CD14-positive monocyte (primary cell): Measurements from ENCODE around the gene ABL2. TPM values are rescaled to one million over a fixed set of nuclear protein-coding genes. Genes with fewer than 3 reads are reported as not detected.
A peak's percentile ranks its signal among the peaks of the same experiment; 100 is the strongest.

Source experiments
- DNase-seq, 3 donors: peaks; one replicate each; pipeline ENCODE4 v3.0.0-alpha.2; 2011 to 2022
- H2AFZ ChIP-seq: 2 replicates; pipeline ENCODE4 v1.6.0; 2012; ENCODE audit warnings: mild to moderate bottlenecking, low read depth, low read length, inconsistent platforms; ENCODE audit not compliant: insufficient read depth, poor library complexity, severe bottlenecking
- H3K27ac ChIP-seq, 2 donors: 1 replicate in 1 of 2; 2 replicates in 1 of 2; pipeline ENCODE4 v1.5.1; 2012 to 2013; ENCODE audit warnings: low read length in 2 of 2, control low read depth in 1 of 2, inconsistent platforms in 1 of 2, low read depth in 1 of 2, mild to moderate bottlenecking in 1 of 2
- H3K27me3 ChIP-seq, 2 donors: one replicate each; pipeline versions ENCODE4 v1.6.0 to v1.6.1; 2011 to 2013; ENCODE audit warnings: low read length in 2 of 2; ENCODE audit not compliant: control insufficient read depth in 2 of 2, insufficient read depth in 2 of 2
- H3K36me3 ChIP-seq, 2 donors: replicated peaks in 1 of 2; 1 replicate in 1 of 2; 2 replicates in 1 of 2; pipeline versions ENCODE4 v1.5.1 to v1.6.1; 2012 to 2013; ENCODE audit warnings: low read length in 2 of 2, control low read depth in 1 of 2, inconsistent platforms in 1 of 2, mild to moderate bottlenecking in 1 of 2; ENCODE audit not compliant: insufficient read depth in 2 of 2, control insufficient read depth in 1 of 2
- H3K4me1 ChIP-seq, 2 donors: 1 replicate in 1 of 2; 2 replicates in 1 of 2; pipeline versions ENCODE4 v1.5.1 to v1.6.1; 2012 to 2013; ENCODE audit warnings: low read length in 2 of 2, control low read depth in 1 of 2, inconsistent platforms in 1 of 2, mild to moderate bottlenecking in 1 of 2, moderate library complexity in 1 of 2; ENCODE audit not compliant: insufficient read depth in 2 of 2, control insufficient read depth in 1 of 2
- H3K4me2 ChIP-seq: replicated peaks from 2 replicates; pipeline ENCODE3; 2012; ENCODE audit warnings: low read length, moderate library complexity, mild to moderate bottlenecking; ENCODE audit not compliant: poor library complexity, severe bottlenecking; ENCODE audit errors: extremely low read depth
- H3K4me3 ChIP-seq, 3 experiments: fragments of 200-600 bp in 1 of 3; sonication (generic) in 1 of 3; replicated peaks in 1 of 3; 1 replicate in 2 of 3; 2 replicates in 1 of 3; pipeline ENCODE4 v1.5.1; 2011 to 2013; ENCODE audit warnings: low read length in 3 of 3, mild to moderate bottlenecking in 3 of 3, control low read depth in 2 of 3, low read depth in 2 of 3, inconsistent platforms in 1 of 3, moderate library complexity in 1 of 3
- H3K79me2 ChIP-seq: 2 replicates; pipeline ENCODE4 v1.6.0; 2012; ENCODE audit warnings: mild to moderate bottlenecking, control low read depth, inconsistent platforms, low read length, moderate library complexity; ENCODE audit not compliant: insufficient read depth
- H3K9ac ChIP-seq: 2 replicates; pipeline ENCODE4 v1.6.0; 2017; ENCODE audit warnings: low read length, mild to moderate bottlenecking; ENCODE audit not compliant: insufficient read depth, poor library complexity, severe bottlenecking
- H3K9me3 ChIP-seq, 2 donors: replicated peaks in 1 of 2; 1 replicate in 1 of 2; 2 replicates in 1 of 2; pipeline versions ENCODE4 v1.5.1 to v1.6.1; 2012 to 2013; ENCODE audit warnings: low read length in 2 of 2, control low read depth in 1 of 2; ENCODE audit not compliant: control insufficient read depth in 1 of 2, insufficient read depth in 1 of 2
- H4K20me1 ChIP-seq: 2 replicates; pipeline ENCODE4 v1.6.0; 2012; ENCODE audit warnings: mild to moderate bottlenecking, low read length, control low read depth, moderate library complexity; ENCODE audit not compliant: insufficient read depth
- H3K27ac Mint-ChIP-seq, 7 donors: one replicate each; pipeline ENCODE4 v1.8.0; 2020; ENCODE audit warnings: mild to moderate bottlenecking in 7 of 7, mixed read lengths in 7 of 7, moderate library complexity in 6 of 7, inconsistent platforms in 2 of 7
- H3K27me3 Mint-ChIP-seq, 3 donors: one replicate each; pipeline ENCODE4 v1.8.0; 2021 to 2022; ENCODE audit warnings: low read depth in 3 of 3, mild to moderate bottlenecking in 3 of 3, mixed read lengths in 3 of 3, moderate library complexity in 3 of 3, inconsistent platforms in 1 of 3
- H3K36me3 Mint-ChIP-seq, 2 donors: one replicate each; pipeline ENCODE4 v1.8.0; 2020; ENCODE audit warnings: mixed read lengths in 2 of 2, inconsistent platforms in 1 of 2, mild to moderate bottlenecking in 1 of 2
- H3K4me1 Mint-ChIP-seq: one replicate; pipeline ENCODE4 v1.8.0; 2020; ENCODE audit warnings: mild to moderate bottlenecking, mixed read lengths
- H3K4me3 Mint-ChIP-seq, 2 donors: one replicate each; pipeline ENCODE4 v1.8.0; 2020; ENCODE audit warnings: mild to moderate bottlenecking in 2 of 2, mixed read lengths in 2 of 2, moderate library complexity in 1 of 2
- H3K9me3 Mint-ChIP-seq, 7 donors: one replicate each; pipeline ENCODE4 v1.8.0; 2020 to 2022; ENCODE audit warnings: mixed read lengths in 7 of 7, mild to moderate bottlenecking in 6 of 7, moderate library complexity in 6 of 7, inconsistent platforms in 2 of 7
- CTCF ChIP-seq: fragments of 200-600 bp; IDR thresholded peaks from one replicate; pipeline ENCODE4 v1.8.0; 2022; ENCODE audit warnings: antibody characterized with exemption, mild to moderate bottlenecking
- whole genome bisulfite sequencing: methylation state at CpG from one replicate; pipeline ENCODE4 v1.1.5; 2013; ENCODE audit warnings: missing lambda C conversion rate; ENCODE audit not compliant: insufficient coverage; 5-methylcytosine and 5-hydroxymethylcytosine counted together
- intact Hi-C, 2 donors: fragments of 100-400 bp; cut with micrococcal nuclease; formaldehyde crosslinking; loops; one replicate each; pipeline versions ENCODE4 v1.15.0 to v1.15.1; 2023
- polyA plus RNA-seq, 3 donors: library from polyadenylated mRNA; depleted of rRNA in 1 of 3; unstranded in 2 of 3; stranded (reverse) in 1 of 3; fragments of 300-500 nt in 2 of 3; fragments of >200 nt in 1 of 3; fragmentation: Illumina TruSeq in 2 of 3; gene quantifications; 1 replicate in 2 of 3; 2 replicates in 1 of 3; pipeline ENCODE4 v1.2.3, GENCODE V29; 2012 to 2021

Gene ABL2
- polyA plus RNA-seq, 3 donors = 0.20 to 2.1 (median 1.4) TPM

GRCh38 chr1:179128520-179128919 lies 101.0 kb downstream of the ABL2 start:
- Histone ChIP-seq H2AFZ (no peak overlapping the region), H3K36me3 (peaks cover 0 to 3% of the 10 kb centered on the region in 2 donors), H4K20me1 (no peaks in the 10 kb centered on the region), H3K79me2 (no peaks in the 10 kb centered on the region), H3K4me2 (no peak overlapping the region), H3K4me3 (no peak overlapping the region), H3K9ac (no peak overlapping the region), H3K27ac (no peak overlapping the region), H3K27me3 (no peaks in the 10 kb centered on the region), H3K9me3 (no peaks in the 10 kb centered on the region), H3K4me1 (peaks cover 11 to 12% of the 10 kb centered on the region in 2 donors)
- H3K4me1 Mint-ChIP-seq = peaks cover 16% of the 10 kb centered on the region
- no peaks in the 10 kb centered on the region for H3K9me3 Mint-ChIP-seq
- no peak overlapping the region for H3K4me3 Mint-ChIP-seq
- H3K27me3 Mint-ChIP-seq = peaks cover 0 to 1% (median 0%) of the 10 kb centered on the region in 3 donors
- WGBS = no CpG with 5 or more reads among the region's 4 CpGs
- peaks cover 15 to 20% of the 10 kb centered on the region in 2 donors for H3K36me3 Mint-ChIP-seq
- DNase-seq = no peak
- peak overlapping the region in 1 of 7 donors; percentile 18 for H3K27ac Mint-ChIP-seq
- intact Hi-C loops = loop anchor here (5.0 to 10.0 kb wide), 3 partner anchors 66 to 239 kb away; partner anchors contain the start of gene AXDND1 (in 2 of the 2)
- no peak for TF ChIP-seq CTCF

- WGBS = 80% methylated on average over 1 of the region's 5 CpGs
- Histone ChIP-seq H3K79me2 (no peaks in the 10 kb centered on the region), H3K4me2 (no peak overlapping the region), H3K9ac (no peak overlapping the region), H3K27ac (peak overlapping the region in 1 of 2 donors; percentile 36), H3K4me3 (no peak overlapping the region), H3K36me3 (peaks cover 0 to 3% of the 10 kb centered on the region in 2 donors), H3K9me3 (no peaks in the 10 kb centered on the region), H3K27me3 (no peaks in the 10 kb centered on the region), H4K20me1 (no peaks in the 10 kb centered on the region), H2AFZ (no peak overlapping the region), H3K4me1 (peaks cover 11 to 12% of the 10 kb centered on the region in 2 donors)
- intact Hi-C loops = loop anchor here (5.0 to 10.0 kb wide), 3 partner anchors 67 to 240 kb away; partner anchors contain the start of gene AXDND1 (in 2 of the 2)
- Mint-ChIP-seq H3K9me3 (no peaks in the 10 kb centered on the region), H3K4me1 (peaks cover 16% of the 10 kb centered on the region), H3K36me3 (peaks cover 15 to 25% of the 10 kb centered on the region in 2 donors), H3K27ac (peak overlapping the region in 2 of 7 donors; percentile 15 to 51), H3K27me3 (peaks cover 0 to 1% (median 0%) of the 10 kb centered on the region in 3 donors), H3K4me3 (no peak overlapping the region)
- TF ChIP-seq CTCF = no peak
- no peak for DNase-seq
Observed at GRCh38 chr1:179127163-179127895, 102.1 kb downstream of the ABL2 start.
